GM18508 (cell line): ENCODE measurements around the gene SESN1.

ENCODE experiments used
- ATAC-seq: cut with Tn5 transposase; IDR thresholded peaks from one replicate; pipeline ENCODE4 v1.9.1; 2021; ENCODE audit warnings: moderate number of reproducible peaks; ENCODE audit not compliant: insufficient read depth, unreplicated experiment

The SESN1 gene

GRCh38 chr6:108969776-108970175 lies 124.9 kb downstream of the SESN1 start:
- no peak for ATAC-seq

GRCh38 chr6:108968325-108969316 lies 126.0 kb downstream of the SESN1 start:
- ATAC-seq = no peak

- ATAC-seq = no peak
Measured at GRCh38 chr6:108966855-108967755, 127.5 kb downstream of the SESN1 start.

- no peak for ATAC-seq
Measured at GRCh38 chr6:108966251-108966650, 128.4 kb downstream of the SESN1 start.

GRCh38 chr6:108961985-108962384 lies 132.7 kb downstream of the SESN1 start:
- ATAC-seq = no peak

GRCh38 chr6:108961077-108961476 lies 133.6 kb downstream of the SESN1 start:
- no peak for ATAC-seq

- no peak for ATAC-seq
Measured at GRCh38 chr6:108960601-108961000, 134.0 kb downstream of the SESN1 start.

- no peak for ATAC-seq
Measured at GRCh38 chr6:108959972-108960582, 134.6 kb downstream of the SESN1 start.

GRCh38 chr6:108958900-108959770 lies 135.5 kb downstream of the SESN1 start:
- no peak for ATAC-seq

- no peak for ATAC-seq
Measured at GRCh38 chr6:108957221-108957620, 137.4 kb downstream of the SESN1 start.

GRCh38 chr6:108955329-108955949 lies 139.2 kb downstream of the SESN1 start:
- ATAC-seq = no peak

GRCh38 chr6:108953681-108954080 lies 141.0 kb downstream of the SESN1 start:
- ATAC-seq = no peak

GRCh38 chr6:108952776-108953486 lies 141.7 kb downstream of the SESN1 start:
- ATAC-seq = no peak

- ATAC-seq = no peak
Measured at GRCh38 chr6:108951351-108951953, 143.2 kb downstream of the SESN1 start.

- ATAC-seq = no peak
Measured at GRCh38 chr6:108948181-108948661, 146.4 kb downstream of the SESN1 start.

GRCh38 chr6:108947114-108947854 lies 147.4 kb downstream of the SESN1 start:
- ATAC-seq = no peak

GRCh38 chr6:108946695-108947094 lies 148.0 kb downstream of the SESN1 start:
- no peak for ATAC-seq
